ENCODE data around the gene FZD10.

The FZD10 gene

GRCh38 chr12:130162267-130162666, at the start of gene FZD10:
TSS of gene FZD10 (plus strand) at chr12:130162464. CDS start at chr12:130162943, 479 bp downstream.
- no peak for DNase-seq (ENCODE audit: low read depth in 2 of 2)

- DNase-seq (ENCODE audit: low read depth in 2 of 2) = no peak
These were observed 47.3 kb upstream of the FZD10 start for GRCh38 chr12:130114952-130115351.

GRCh38 chr12:130115646-130116045, 46.6 kb upstream of the FZD10 start:
- no peak for DNase-seq (ENCODE audit: low read depth in 2 of 2)

- no peak for DNase-seq (ENCODE audit: low read depth in 2 of 2)
These were observed 45.5 kb upstream of the FZD10 start for GRCh38 chr12:130116791-130117190.

- DNase-seq (ENCODE audit: low read depth in 2 of 2) = no peak
These were observed 45.0 kb upstream of the FZD10 start for GRCh38 chr12:130117233-130117632.

- DNase-seq (ENCODE audit: low read depth in 2 of 2) = no peak
These were observed 44.6 kb upstream of the FZD10 start for GRCh38 chr12:130117701-130118100.

- DNase-seq (ENCODE audit: low read depth in 2 of 2) = no peak
These were observed 44.1 kb upstream of the FZD10 start for GRCh38 chr12:130118181-130118580.

- no peak for DNase-seq (ENCODE audit: low read depth in 2 of 2)
These were observed 42.9 kb upstream of the FZD10 start for GRCh38 chr12:130119241-130119861.

GRCh38 chr12:130120012-130120805, 42.1 kb upstream of the FZD10 start:
- no peak for DNase-seq (ENCODE audit: low read depth in 2 of 2)

- no peak for DNase-seq (ENCODE audit: low read depth in 2 of 2)
These were observed 40.9 kb upstream of the FZD10 start for GRCh38 chr12:130121226-130122000.

GRCh38 chr12:130122356-130122755, 39.9 kb upstream of the FZD10 start:
- DNase-seq (ENCODE audit: low read depth in 2 of 2) = no peak

- no peak for DNase-seq (ENCODE audit: low read depth in 2 of 2)
These were observed 38.2 kb upstream of the FZD10 start for GRCh38 chr12:130124106-130124505.

- no peak for DNase-seq (ENCODE audit: low read depth in 2 of 2)
These were observed 37.5 kb upstream of the FZD10 start for GRCh38 chr12:130124605-130125244.

- DNase-seq (ENCODE audit: low read depth in 2 of 2) = no peak
These were observed 36.2 kb upstream of the FZD10 start for GRCh38 chr12:130126023-130126432.

- DNase-seq (ENCODE audit: low read depth in 2 of 2) = no peak
These were observed 34.7 kb upstream of the FZD10 start for GRCh38 chr12:130127532-130127911.

GRCh38 chr12:130127912-130128789, 34.1 kb upstream of the FZD10 start:
- no peak for DNase-seq (ENCODE audit: low read depth in 2 of 2)

GRCh38 chr12:130128790-130129735, 33.2 kb upstream of the FZD10 start:
- no peak for DNase-seq (ENCODE audit: low read depth in 2 of 2)

GRCh38 chr12:130130346-130130745, 31.9 kb upstream of the FZD10 start:
- DNase-seq (ENCODE audit: low read depth in 2 of 2) = no peak

- no peak for DNase-seq (ENCODE audit: low read depth in 2 of 2)
These were observed 31.2 kb upstream of the FZD10 start for GRCh38 chr12:130131025-130131424.

GRCh38 chr12:130131801-130132200, 30.5 kb upstream of the FZD10 start:
- DNase-seq (ENCODE audit: low read depth in 2 of 2) = no peak
